IMR-90 (cell line): ENCODE data around the gene KRTAP12-3. TPM values are rescaled to one million over a fixed set of nuclear protein-coding genes. Genes with fewer than 3 reads are reported as not detected.

Experiments
- ATAC-seq: fragments of 200-7000 bp; cut with Tn5 transposase; 2 replicates; pipeline ENCODE4 v1.9.1; 2020; ENCODE audit warnings: low read depth, mild to moderate bottlenecking, moderate library complexity
- BruUV-seq: library from RNA; stranded (reverse); fragments of 400-500 nt; replicated peaks from 2 replicates; lab custom pipeline; 2021; lab: Mats Ljungman, UMichigan
- CTCF ChIA-PET: fragments of 300-600 bp; formaldehyde crosslinking; extraction: SDS; loops from one replicate; lab custom pipeline; 2021; ENCODE audit warnings: antibody characterized with exemption; lab: Yijun Ruan, JAX
- POLR2A ChIA-PET: fragments of 300-600 bp; sonication (Branson Sonifier 250); formaldehyde crosslinking; loops from one replicate; lab custom pipeline; 2022; ENCODE audit warnings: antibody characterized with exemption; ENCODE audit not compliant: unreplicated experiment; lab: Charles Lee
- DNase-seq: peaks from one replicate; pipeline ENCODE4 v3.0.0; 2013
- H2AFZ ChIP-seq: replicated peaks from 2 replicates; pipeline ENCODE3; 2013; ENCODE audit warnings: low read length, mild to moderate bottlenecking; ENCODE audit not compliant: poor library complexity
- H2AK5ac ChIP-seq: 2 replicates; pipeline ENCODE4 v1.6.1; 2013; ENCODE audit warnings: low read depth, low read length, inconsistent platforms
- H2AK9ac ChIP-seq: replicated peaks from 2 replicates; pipeline ENCODE3; 2013; ENCODE audit warnings: mild to moderate bottlenecking, low read depth, low read length, moderate library complexity; ENCODE audit not compliant: poor library complexity
- H2BK120ac ChIP-seq: 2 replicates; pipeline ENCODE4 v1.6.1; 2013; ENCODE audit warnings: low read depth, low read length, inconsistent platforms
- H2BK15ac ChIP-seq: 3 replicates; pipeline ENCODE4 v1.6.1; 2013; ENCODE audit warnings: low read depth, low read length, inconsistent platforms
- H2BK20ac ChIP-seq: 2 replicates; pipeline ENCODE4 v1.6.1; 2013; ENCODE audit warnings: low read depth, mild to moderate bottlenecking, inconsistent platforms, low read length, moderate library complexity
- H2BK5ac ChIP-seq: 2 replicates; pipeline ENCODE4 v1.6.1; 2013; ENCODE audit warnings: mild to moderate bottlenecking, low read depth, low read length, inconsistent platforms; ENCODE audit not compliant: poor library complexity, severe bottlenecking
- H3K14ac ChIP-seq: replicated peaks from 2 replicates; pipeline ENCODE4 v1.6.1; 2013; ENCODE audit warnings: low read depth, low read length, inconsistent platforms
- H3K18ac ChIP-seq: 2 replicates; pipeline ENCODE4 v1.6.1; 2013; ENCODE audit warnings: low read depth, low read length, control low read depth
- H3K23ac ChIP-seq: 2 replicates; pipeline ENCODE4 v1.6.1; 2013; ENCODE audit warnings: low read depth, low read length, inconsistent platforms
- H3K27ac ChIP-seq: 2 replicates; pipeline ENCODE4 v1.5.1; 2013; ENCODE audit warnings: mild to moderate bottlenecking, control low read depth, low read length; ENCODE audit not compliant: insufficient read depth
- H3K27me3 ChIP-seq: 2 replicates; pipeline ENCODE4 v1.6.1; 2013; ENCODE audit warnings: low read length; ENCODE audit not compliant: control insufficient read depth, insufficient read depth
- H3K36me3 ChIP-seq: 2 replicates; pipeline ENCODE4 v1.6.1; 2013; ENCODE audit warnings: low read length, mixed read lengths; ENCODE audit not compliant: control insufficient read depth, insufficient read depth
- H3K4ac ChIP-seq: 2 replicates; pipeline ENCODE4 v1.6.1; 2013; ENCODE audit warnings: low read depth, low read length, inconsistent platforms
- H3K4me1 ChIP-seq: 2 replicates; pipeline ENCODE4 v1.6.1; 2013; ENCODE audit warnings: low read length, mixed read lengths; ENCODE audit not compliant: control insufficient read depth, insufficient read depth
- H3K4me2 ChIP-seq: 2 replicates; pipeline ENCODE4 v1.6.1; 2013; ENCODE audit warnings: low read depth, mild to moderate bottlenecking, control low read depth, low read length, moderate library complexity
- H3K4me3 ChIP-seq: 2 replicates; pipeline ENCODE4 v1.5.1; 2013; ENCODE audit warnings: low read depth, mild to moderate bottlenecking, control low read depth, low read length, moderate library complexity; ENCODE audit not compliant: insufficient read depth
- H3K56ac ChIP-seq: 2 replicates; pipeline ENCODE4 v1.6.1; 2013; ENCODE audit warnings: low read length, inconsistent platforms; ENCODE audit not compliant: insufficient read depth; ENCODE audit errors: extremely low read depth
- H3K79me1 ChIP-seq, 2 experiments: 2 replicates each; pipeline ENCODE4 v1.6.1; 2013; ENCODE audit warnings: low read length in 2 of 2, inconsistent platforms in 1 of 2, low read depth in 1 of 2
- H3K9ac ChIP-seq: 2 replicates; pipeline ENCODE4 v1.6.1; 2013; ENCODE audit warnings: low read depth, low read length, control low read depth
- H3K9me1 ChIP-seq: 2 replicates; pipeline ENCODE4 v1.6.1; 2013; ENCODE audit warnings: low read length, inconsistent platforms; ENCODE audit not compliant: insufficient read depth
- H3K9me3 ChIP-seq: 2 replicates; pipeline ENCODE4 v1.6.1; 2013; ENCODE audit warnings: low read length; ENCODE audit not compliant: control insufficient read depth, insufficient read depth
- H4K20me1 ChIP-seq: 2 replicates; pipeline ENCODE4 v1.6.1; 2013; ENCODE audit warnings: low read length, inconsistent platforms; ENCODE audit not compliant: insufficient read depth
- H4K5ac ChIP-seq: 2 replicates; pipeline ENCODE4 v1.6.1; 2013; ENCODE audit warnings: mild to moderate bottlenecking, low read depth, low read length, control low read depth
- H4K8ac ChIP-seq, 2 experiments: 2 replicates each; pipeline ENCODE4 v1.6.1; 2013; ENCODE audit warnings: low read depth in 2 of 2, low read length in 2 of 2, control low read depth in 1 of 2, inconsistent platforms in 1 of 2
- H4K91ac ChIP-seq: 2 replicates; pipeline ENCODE4 v1.6.1; 2013; ENCODE audit warnings: low read depth, low read length, inconsistent platforms; ENCODE audit not compliant: insufficient read depth
- CEBPB ChIP-seq: IDR thresholded peaks from 2 replicates; pipeline ENCODE4 v1.6.1; 2012; ENCODE audit warnings: low read depth, low read length, improper control_type of control experiment
- CHD1 ChIP-seq: IDR thresholded peaks from 2 replicates; pipeline ENCODE4 v1.6.1; 2012; ENCODE audit warnings: low read depth, low read length, improper control_type of control experiment
- CTCF ChIP-seq: conservative IDR thresholded peaks from 2 replicates; pipeline ENCODE4 v1.5.1; 2012; ENCODE audit warnings: mild to moderate bottlenecking, low read depth, low read length, improper control_type of control experiment
- ELK1 ChIP-seq: fragments of 150-350 bp; IDR thresholded peaks from 2 replicates; pipeline ENCODE4 v1.6.1; 2016; ENCODE audit warnings: low read depth, mild to moderate bottlenecking, low read length, moderate library complexity, borderline replicate concordance
- FOS ChIP-seq: fragments of 150-350 bp; IDR thresholded peaks from 2 replicates; pipeline ENCODE4 v1.6.1; 2016; ENCODE audit warnings: low read depth, low read length
- MAZ ChIP-seq: IDR thresholded peaks from 2 replicates; pipeline ENCODE4 v1.6.1; 2012; ENCODE audit warnings: low read depth, mild to moderate bottlenecking, low read length, improper control_type of control experiment, moderate library complexity, borderline replicate concordance
- MXI1 ChIP-seq: IDR thresholded peaks from 2 replicates; pipeline ENCODE4 v1.6.1; 2012; ENCODE audit warnings: low read depth, mild to moderate bottlenecking, low read length, moderate library complexity, borderline replicate concordance
- NFE2L2 ChIP-seq: fragments of 150-350 bp; IDR thresholded peaks from 2 replicates; pipeline ENCODE4 v1.6.1; 2016; ENCODE audit warnings: low read depth, mild to moderate bottlenecking, low read length
- POLR2A ChIP-seq: IDR thresholded peaks from 2 replicates; pipeline ENCODE4 v1.6.1; 2012; ENCODE audit warnings: mild to moderate bottlenecking, low read depth, low read length
- RAD21 ChIP-seq: IDR thresholded peaks from 2 replicates; pipeline ENCODE4 v1.6.1; 2012; ENCODE audit warnings: low read length, improper control_type of control experiment
- RCOR1 ChIP-seq: IDR thresholded peaks from 2 replicates; pipeline ENCODE4 v1.6.1; 2012; ENCODE audit warnings: mild to moderate bottlenecking, low read length, improper control_type of control experiment; ENCODE audit not compliant: insufficient replicate concordance
- RFX5 ChIP-seq: IDR thresholded peaks from 2 replicates; pipeline ENCODE4 v1.8.0; 2012; ENCODE audit warnings: low read depth, mild to moderate bottlenecking, low read length, moderate library complexity
- WGBS, 2 experiments: methylation state at CpG; one replicate each; pipeline versions ENCODE4 v1.1.5 to v1.1.7; 2013; ENCODE audit warnings: missing lambda C conversion rate in 2 of 2; ENCODE audit not compliant: insufficient read length in 1 of 2; ENCODE audit errors: extremely low coverage in 2 of 2; 5-methylcytosine and 5-hydroxymethylcytosine counted together
- dilution Hi-C: fragments of 300-500 bp; cut with HindIII; formaldehyde crosslinking; loops from one replicate; pipeline ENCODE4 v1.14.3; 2018; ENCODE audit warnings: low sequenced_read_pairs; ENCODE audit not compliant: unreplicated experiment
- in situ Hi-C: fragments of 300-500 bp; cut with MboI; formaldehyde crosslinking; loops from 3 replicates; pipeline ENCODE4 v1.14.3; 2019; ENCODE audit warnings: low sequenced_read_pairs, inconsistent platforms, mixed read lengths
- intact Hi-C: fragments of 100-400 bp; cut with micrococcal nuclease; formaldehyde crosslinking; loops from 2 replicates; pipeline ENCODE4 v1.10.0; 2022
- polyA plus RNA-seq, 3 experiments: library from polyadenylated mRNA; depleted of rRNA; stranded (reverse); fragments of >200 nt; gene quantifications; 2 replicates each; pipeline ENCODE4 v1.2.3, GENCODE V29; 2012; ENCODE audit warnings: low replicate concordance in 1 of 3
- total RNA-seq: library from RNA; depleted of rRNA; stranded (reverse); fragments of >200 nt; gene quantifications from 2 replicates; pipeline ENCODE4 v1.2.3, GENCODE V29; 2012

Gene KRTAP12-3
- total and polyA plus RNA-seq, 2 of the 4 experiments (the other 2 are of a cell fraction): not detected

- in situ Hi-C loops (no loop called here), dilution Hi-C loops (no loop called here), intact Hi-C loops (no loop called here)
- Histone ChIP-seq H3K56ac (no peak overlapping the region), H2AFZ (no peak overlapping the region), H3K36me3 (no peaks in the 10 kb centered on the region), H3K14ac (no peak overlapping the region), H4K5ac (no peak overlapping the region), H3K9ac (no peak overlapping the region), H3K27ac (no peak overlapping the region), H3K4me3 (no peak overlapping the region), H4K91ac (no peak overlapping the region), H3K23ac (no peak overlapping the region), H3K79me1 (no peaks in the 10 kb centered on the region), H3K18ac (no peak overlapping the region), H2AK5ac (no peak overlapping the region), H3K9me1 (no peaks in the 10 kb centered on the region), H4K20me1 (no peaks in the 10 kb centered on the region), H2BK5ac (no peak overlapping the region), H3K4me1 (no peaks in the 10 kb centered on the region), H2BK15ac (no peak overlapping the region), H4K8ac (no peak overlapping the region), H3K4me2 (no peak overlapping the region), H3K4ac (no peak overlapping the region), H2AK9ac (no peak overlapping the region), H2BK20ac (no peak overlapping the region), H3K9me3 (peaks cover 13% of the 10 kb centered on the region), H3K27me3 (no peaks in the 10 kb centered on the region; the same call in 1 of the 2 replicates), H2BK120ac (no peak overlapping the region)
- CTCF ChIA-PET: no interaction called here
- DNase-seq (no peak), ATAC-seq (no peak)
- no TSS peak for BruUV-seq
- POLR2A ChIA-PET: no interaction called here
- no CpG with 5 or more reads among the region's 4 CpGs for WGBS, 2 experiments
- no peak for TF ChIP-seq MAZ
- TF ChIP-seq RAD21: no peak
- TF ChIP-seq MXI1: no peak
- TF ChIP-seq RCOR1: no peak
- TF ChIP-seq ELK1: no peak
- no peak for TF ChIP-seq RFX5
- TF ChIP-seq CEBPB: no peak
- no peak for TF ChIP-seq NFE2L2
- no peak for TF ChIP-seq CHD1
- no peak for TF ChIP-seq CTCF
- TF ChIP-seq POLR2A: no peak
- no peak for TF ChIP-seq FOS
Observed at GRCh38 chr21:44611551-44611950, 46.2 kb upstream of the KRTAP12-3 start.
